Right lobe of liver (tissue), 6 donors: ENCODE measurements around the gene TENM4. TPM values are rescaled to one million over a fixed set of nuclear protein-coding genes. Genes with fewer than 3 reads are reported as not detected.

Experiments
- ATAC-seq, 4 donors: fragments of 200-7000 bp; cut with Tn5 transposase; one replicate each; pipeline ENCODE4 v1.9.1; 2020; ENCODE audit warnings: mild to moderate bottlenecking in 4 of 4, moderate library complexity in 4 of 4
- DNase-seq, 3 donors: peaks; one replicate each; pipeline ENCODE4 v3.0.0-alpha.2; 2020
- H3K27ac ChIP-seq, 3 donors: fragments of 200-600 bp; one replicate each; pipeline ENCODE4 v1.8.0; 2022
- H3K27me3 ChIP-seq, 2 donors: fragments of 200-600 bp; one replicate each; pipeline ENCODE4 v1.8.0; 2022
- H3K36me3 ChIP-seq, 4 donors: fragments of 200-600 bp; sonication (generic) in 1 of 4; one replicate each; pipeline versions ENCODE4 v1.5.1 to v1.8.0; 2017 to 2022; ENCODE audit warnings: control low read depth in 1 of 4
- H3K4me1 ChIP-seq, 4 donors: fragments of 200-600 bp; sonication (generic) in 1 of 4; one replicate each; pipeline versions ENCODE4 v1.5.1 to v1.8.0; 2017 to 2022; ENCODE audit warnings: control low read depth in 1 of 4
- H3K4me3 ChIP-seq, 3 donors: fragments of 200-600 bp; one replicate each; pipeline ENCODE4 v1.8.0; 2022
- H3K9me3 ChIP-seq, 4 donors: fragments of 200-600 bp; sonication (generic) in 1 of 4; one replicate each; pipeline versions ENCODE4 v1.5.1 to v1.8.0; 2017 to 2022; ENCODE audit warnings: control low read depth in 1 of 4
- CTCF ChIP-seq, 4 donors: fragments of 200-600 bp in 3 of 4; fragments of 450-650 bp in 1 of 4; IDR thresholded peaks; one replicate each; pipeline versions ENCODE4 v1.5.1 to v1.8.0; 2016 to 2022; ENCODE audit warnings: antibody characterized with exemption in 4 of 4, mild to moderate bottlenecking in 2 of 4
- POLR2A ChIP-seq: fragments of 450-650 bp; IDR thresholded peaks from one replicate; pipeline ENCODE4 v1.6.1; 2017; ENCODE audit warnings: antibody characterized with exemption, mild to moderate bottlenecking
- WGBS: methylation state at CpG from one replicate; pipeline ENCODE4 v1.1.6; 2018; ENCODE audit warnings: low coverage, low lambda C conversion rate; ENCODE audit not compliant: insufficient coverage; ENCODE audit errors: missing lambda C conversion rate; 5-methylcytosine and 5-hydroxymethylcytosine counted together
- intact Hi-C, 2 donors: fragments of 100-400 bp; cut with DNase I; formaldehyde crosslinking; loops; one replicate each; pipeline versions ENCODE4 v1.11.2 to v1.14.1; 2022
- total RNA-seq, 6 experiments: library from RNA; depleted of rRNA in 2 of 6; stranded (reverse); fragments of >200 nt in 2 of 6; fragmentation: NEBNext Ultra II Directional in 3 of 6; extraction: Animal tissue kit (Norgen Biotek cat#: 25700) in 3 of 6; gene quantifications; one replicate each; pipeline versions ENCODE4 v1.1.0 to v1.2.4, GENCODE V29; 2016 to 2023
- donor health status: DM: no; HTN: yes; CAD: no.
- donor health status: DM: no; HTN: no; CAD: no.
- donor health status: DM: no; HTN: no; CAD: no.
- donor health status: DM: no; HTN: yes; CAD: no.
- donor health status: DM: no; HTN: yes; CAD: no.

TENM4 gene
- total RNA-seq, 6 experiments from 2014 or later = 0.04 to 0.58 (median 0.14) TPM; not detected in 2

DNA sequence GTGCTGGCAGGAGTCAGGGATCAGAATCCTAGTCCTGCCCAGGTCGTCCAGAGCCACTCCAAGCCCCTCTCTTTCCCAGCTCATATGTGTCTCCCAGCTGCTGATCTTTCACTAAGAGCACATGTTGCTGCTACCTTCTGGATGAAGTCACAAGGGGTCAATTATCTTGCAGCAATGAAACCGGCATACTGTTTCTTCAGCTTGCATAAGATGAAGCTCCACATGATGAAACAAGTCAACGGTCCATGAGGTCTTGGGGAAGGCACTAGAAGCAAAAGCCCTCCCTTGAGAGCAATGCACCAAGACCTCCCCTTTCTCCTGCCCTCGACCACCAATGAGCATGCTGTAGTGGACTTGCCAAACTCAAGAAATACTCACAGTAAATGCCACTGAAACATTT lies 148.9 kb downstream of the TENM4 start:
- no peak for ATAC-seq
- WGBS = 39% methylated on average over 4 of the region's 4 CpGs
- Histone ChIP-seq H3K27ac (no peak overlapping the region), H3K36me3 (no peaks in the 10 kb centered on the region), H3K4me1 (no peaks in the 10 kb centered on the region), H3K27me3 (no peaks in the 10 kb centered on the region), H3K4me3 (no peak overlapping the region), H3K9me3 (no peaks in the 10 kb centered on the region)
- TF ChIP-seq CTCF (IDR thresholded peaks at IDR 0.05) = no peak
- TF ChIP-seq POLR2A = no peak
- intact Hi-C loops = no loop called here
- no peak for DNase-seq

- H3K27ac ChIP-seq = no peak overlapping the region
- H3K27me3 ChIP-seq = no peaks in the 10 kb centered on the region
- intact Hi-C loops = no loop called here
- H3K4me3 ChIP-seq = no peak overlapping the region
- ATAC-seq = no peak
- TF ChIP-seq CTCF (IDR thresholded peaks at IDR 0.05) (no peak), POLR2A (no peak)
- no peaks in the 10 kb centered on the region for H3K9me3 ChIP-seq
- no peak for DNase-seq
- no peaks in the 10 kb centered on the region for H3K36me3 ChIP-seq
- no peaks in the 10 kb centered on the region for H3K4me1 ChIP-seq
Observed at GRCh38 chr11:79290761-79291160, 150.1 kb downstream of the TENM4 start.

GRCh38 chr11:79287952-79288351 lies 152.9 kb downstream of the TENM4 start:
- no peak for ATAC-seq
- no peak for DNase-seq
- no peaks in the 10 kb centered on the region for H3K4me1 ChIP-seq
- TF ChIP-seq POLR2A (no peak), CTCF (IDR thresholded peaks at IDR 0.05) (no peak)
- no peak overlapping the region for H3K27ac ChIP-seq
- no peaks in the 10 kb centered on the region for H3K9me3 ChIP-seq
- intact Hi-C loops = no loop called here
- no peak overlapping the region for H3K4me3 ChIP-seq
- H3K27me3 ChIP-seq = no peaks in the 10 kb centered on the region
- no peaks in the 10 kb centered on the region for H3K36me3 ChIP-seq

DNA sequence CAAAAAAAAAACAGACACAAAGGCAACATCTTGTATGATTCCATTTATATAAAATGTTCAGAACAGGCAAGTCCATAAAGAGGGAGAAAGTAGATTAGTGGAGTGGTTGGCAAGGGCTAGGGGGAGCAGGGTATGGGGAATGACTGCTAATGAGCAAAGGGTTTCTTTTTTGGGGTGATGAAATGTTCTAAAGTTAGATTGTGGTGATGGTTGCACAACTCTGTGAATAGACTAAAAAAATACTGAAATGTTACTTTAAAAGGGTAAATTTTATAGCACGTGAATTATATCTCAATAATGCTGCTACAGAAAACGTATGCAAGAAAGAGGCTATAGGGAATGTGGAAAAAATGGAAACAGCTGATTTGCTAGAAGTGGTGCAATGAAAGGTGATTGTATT lies 155.1 kb downstream of the TENM4 start:
- Histone ChIP-seq H3K4me3 (no peak overlapping the region), H3K27me3 (no peaks in the 10 kb centered on the region), H3K36me3 (no peaks in the 10 kb centered on the region), H3K4me1 (no peaks in the 10 kb centered on the region), H3K9me3 (no peaks in the 10 kb centered on the region), H3K27ac (no peak overlapping the region)
- TF ChIP-seq CTCF (IDR thresholded peaks at IDR 0.05) (no peak), POLR2A (no peak)
- no peak for ATAC-seq
- intact Hi-C loops = no loop called here
- DNase-seq = no peak
- WGBS = 23% methylated on average over 2 of the region's 2 CpGs

GRCh38 chr11:79276736-79277325 lies 164.0 kb downstream of the TENM4 start:
- H3K4me3 ChIP-seq = no peak overlapping the region
- no peaks in the 10 kb centered on the region for H3K36me3 ChIP-seq
- intact Hi-C loops = no loop called here
- 44% methylated on average over 1 of the region's 2 CpGs for WGBS
- H3K27me3 ChIP-seq = no peaks in the 10 kb centered on the region
- no peak overlapping the region for H3K27ac ChIP-seq
- no peaks in the 10 kb centered on the region for H3K4me1 ChIP-seq
- TF ChIP-seq POLR2A = no peak
- no peak for TF ChIP-seq CTCF (IDR thresholded peaks at IDR 0.05)
- ATAC-seq (no peak), DNase-seq (no peak)
- H3K9me3 ChIP-seq = no peaks in the 10 kb centered on the region
